Neuron (in vitro differentiated cells): ENCODE measurements around the gene PWP1.
A peak's percentile ranks its signal among the peaks of the same experiment; 100 is the strongest.

ENCODE experiments used
- H2AFZ ChIP-seq: one replicate; pipeline ENCODE4 v1.6.1; 2013; ENCODE audit warnings: low read depth, mild to moderate bottlenecking, inconsistent platforms, low read length, moderate library complexity
- H3K27me3 ChIP-seq: one replicate; pipeline ENCODE4 v1.6.1; 2013; ENCODE audit warnings: low read length; ENCODE audit not compliant: insufficient read depth
- H3K36me3 ChIP-seq: one replicate; pipeline ENCODE4 v1.6.1; 2013; ENCODE audit warnings: low read length; ENCODE audit not compliant: insufficient read depth
- H3K4me1 ChIP-seq: one replicate; pipeline ENCODE4 v1.6.1; 2013; ENCODE audit warnings: low read length; ENCODE audit not compliant: insufficient read depth
- H3K4me3 ChIP-seq: 2 replicates; pipeline ENCODE4 v1.5.1; 2013; ENCODE audit warnings: mild to moderate bottlenecking, low read length, moderate library complexity
- H3K9me3 ChIP-seq: one replicate; pipeline ENCODE4 v1.6.1; 2013; ENCODE audit warnings: low read length

Gene PWP1

DNA sequence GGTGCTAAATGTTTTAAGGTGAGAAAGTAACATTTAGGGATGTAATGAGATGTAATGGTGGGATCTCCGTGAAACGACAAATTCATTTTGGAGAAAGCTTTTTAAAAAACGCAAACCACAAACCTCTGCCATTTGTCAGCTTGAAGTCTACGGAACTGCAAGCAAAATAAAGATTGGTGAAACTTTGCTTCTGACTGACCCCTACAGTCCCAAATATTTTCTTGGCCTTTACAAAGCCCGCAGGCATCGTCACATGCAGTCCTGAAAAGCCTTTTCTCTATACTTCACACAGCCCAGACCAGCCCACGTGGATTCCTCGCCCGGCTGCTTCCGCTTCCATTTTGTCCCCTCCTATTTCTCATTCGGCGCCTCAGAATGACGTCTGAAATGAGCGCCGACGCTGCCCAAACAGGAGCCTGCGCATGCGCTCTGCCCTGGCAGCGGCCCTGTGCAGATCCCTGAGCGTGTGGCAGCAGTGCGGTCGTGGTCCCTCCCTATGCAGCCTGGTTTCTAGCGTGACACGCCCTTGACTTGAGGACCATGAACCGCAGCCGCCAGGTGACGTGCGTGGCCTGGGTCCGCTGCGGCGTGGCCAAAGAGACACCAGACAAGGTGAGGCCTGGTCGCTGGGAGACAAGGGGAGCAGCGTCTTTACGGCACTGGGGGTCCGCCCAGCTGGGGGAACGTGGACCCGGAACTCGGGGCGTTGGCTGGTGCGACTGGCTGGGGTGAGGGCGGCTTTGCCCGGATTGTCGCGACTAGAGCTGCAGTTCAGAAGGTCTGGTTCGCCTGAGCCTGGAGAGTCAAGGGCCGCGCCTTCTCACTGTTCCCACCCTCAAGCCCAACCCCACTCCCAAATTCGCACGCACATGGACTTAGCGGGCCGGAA lies at the start of gene PWP1:
Gene PWP1 (plus strand): TSS at position 440 of the 889 bp plus-strand sequence. CDS start 101 bp downstream, at position 541.
- H2AFZ ChIP-seq = peak within 1 kb of the TSS; percentile 73
- H3K27me3 ChIP-seq = no peaks in the 10 kb centered on the region
- peak within 1 kb of the TSS; percentile 83 for H3K4me3 ChIP-seq
- H3K9me3 ChIP-seq = no peaks in the 10 kb centered on the region
- H3K36me3 ChIP-seq = peaks cover 23% of the 10 kb centered on the region
- H3K4me1 ChIP-seq = peaks cover 11% of the 10 kb centered on the region

DNA sequence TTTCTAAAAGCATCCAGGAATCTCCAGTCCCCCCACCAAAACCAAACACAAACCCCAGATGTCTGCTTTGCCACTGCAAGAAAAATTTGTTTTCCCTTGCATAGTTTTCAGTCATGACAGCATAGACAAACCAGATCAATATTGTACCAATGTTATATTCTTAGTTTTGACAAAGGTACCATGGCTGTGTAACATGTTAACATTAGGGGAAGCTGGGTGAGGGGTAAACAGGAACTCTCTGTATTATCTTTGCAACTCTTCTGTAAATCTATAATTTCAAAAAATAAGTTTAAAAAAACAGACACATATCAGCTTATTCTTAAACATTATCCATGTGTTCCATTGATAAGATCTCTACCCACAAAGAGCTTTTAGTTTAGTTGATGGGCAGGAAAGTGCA lies 44.4 kb upstream of the PWP1 start:
- H3K9me3 ChIP-seq = no peaks in the 10 kb centered on the region
- H3K4me3 ChIP-seq = no peak overlapping the region
- no peaks in the 10 kb centered on the region for H3K27me3 ChIP-seq
- H3K4me1 ChIP-seq = peaks cover 9% of the 10 kb centered on the region
- H3K36me3 ChIP-seq = peaks cover 25% of the 10 kb centered on the region
- no peak overlapping the region for H2AFZ ChIP-seq

DNA sequence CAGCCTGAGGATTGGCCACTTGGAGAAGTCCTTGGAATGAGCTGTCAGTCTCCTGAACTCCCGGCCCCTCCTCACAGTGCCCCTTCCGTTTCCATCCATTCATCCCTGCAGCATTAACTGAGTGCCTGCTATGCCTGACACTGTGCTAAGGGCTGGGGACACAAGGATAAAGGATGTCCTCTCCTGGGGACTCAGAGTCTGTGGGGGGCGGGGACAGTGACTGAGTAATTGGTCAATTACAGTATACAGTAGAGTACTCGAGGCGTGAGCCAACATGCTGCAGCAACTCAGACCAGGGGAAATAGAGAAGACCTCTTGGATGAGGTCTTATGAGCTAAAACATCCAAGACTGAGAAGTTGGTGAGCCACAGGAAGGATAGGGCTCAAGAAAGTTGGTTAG lies 43.4 kb upstream of the PWP1 start:
- Histone ChIP-seq H3K4me1 (peaks cover 15% of the 10 kb centered on the region), H3K36me3 (peaks cover 25% of the 10 kb centered on the region), H2AFZ (no peak overlapping the region), H3K4me3 (no peak overlapping the region), H3K27me3 (no peaks in the 10 kb centered on the region), H3K9me3 (no peaks in the 10 kb centered on the region)

DNA sequence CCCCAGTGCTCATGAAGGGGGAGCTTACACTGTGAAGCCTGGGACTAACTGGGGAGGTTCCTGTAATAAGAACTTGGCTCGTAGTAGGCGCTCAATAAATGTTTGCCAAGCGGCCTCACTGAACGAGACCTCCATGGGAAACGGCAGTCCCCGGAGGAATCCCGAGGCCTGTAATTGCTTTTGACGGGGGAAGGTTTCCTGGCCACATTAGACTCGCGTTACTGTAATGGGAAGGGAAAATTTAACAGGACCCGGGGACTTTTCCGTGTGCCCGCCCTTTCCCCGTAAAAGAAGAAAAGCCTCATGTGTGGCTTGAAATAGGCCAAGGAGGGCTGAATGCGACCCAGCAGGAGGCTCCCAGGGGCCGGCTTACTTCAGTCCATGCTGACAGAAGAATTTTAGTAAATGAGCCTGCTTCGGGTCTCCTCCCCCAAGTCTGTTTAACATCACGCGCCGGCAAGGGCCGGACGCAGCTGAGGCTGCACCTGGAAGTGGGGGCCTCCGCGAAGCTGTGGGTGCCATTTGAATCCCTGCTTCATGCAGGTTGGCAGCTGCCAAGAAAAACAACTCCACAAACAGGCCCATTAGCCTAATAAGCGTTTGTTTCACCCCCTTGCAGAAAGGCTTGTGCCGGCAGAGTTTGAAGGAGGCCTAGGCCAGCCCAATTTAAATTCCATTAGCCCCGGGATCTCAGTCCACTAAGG lies 39.8 kb upstream of the PWP1 start:
- Histone ChIP-seq H3K36me3 (peaks cover 12% of the 10 kb centered on the region), H2AFZ (peak overlapping the region; percentile 29), H3K27me3 (no peaks in the 10 kb centered on the region), H3K4me3 (peak overlapping the region; percentile 3), H3K4me1 (peaks cover 15% of the 10 kb centered on the region), H3K9me3 (no peaks in the 10 kb centered on the region)

DNA sequence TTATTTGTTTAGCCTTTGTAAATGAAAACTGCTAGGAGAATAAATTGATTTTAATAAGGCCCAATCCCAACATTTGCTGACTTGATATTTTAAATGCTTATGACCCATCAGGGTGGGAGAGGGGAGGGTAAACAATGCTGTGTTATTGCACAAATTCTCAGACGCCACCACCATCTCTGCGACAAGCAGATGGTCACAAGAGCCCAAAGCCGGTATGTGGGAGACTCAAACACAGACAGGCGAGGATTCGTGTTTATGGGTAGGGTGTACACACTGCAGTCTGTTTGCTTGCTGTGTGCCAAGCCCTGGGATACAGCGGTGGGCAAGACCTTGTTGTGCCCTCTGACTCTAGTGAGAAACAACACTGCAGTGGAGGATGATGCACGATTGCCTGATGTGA lies 39.2 kb upstream of the PWP1 start:
- Histone ChIP-seq H2AFZ (peak overlapping the region; percentile 29), H3K4me1 (peaks cover 15% of the 10 kb centered on the region), H3K27me3 (no peaks in the 10 kb centered on the region), H3K36me3 (peaks cover 9% of the 10 kb centered on the region), H3K4me3 (no peak overlapping the region), H3K9me3 (no peaks in the 10 kb centered on the region)

DNA sequence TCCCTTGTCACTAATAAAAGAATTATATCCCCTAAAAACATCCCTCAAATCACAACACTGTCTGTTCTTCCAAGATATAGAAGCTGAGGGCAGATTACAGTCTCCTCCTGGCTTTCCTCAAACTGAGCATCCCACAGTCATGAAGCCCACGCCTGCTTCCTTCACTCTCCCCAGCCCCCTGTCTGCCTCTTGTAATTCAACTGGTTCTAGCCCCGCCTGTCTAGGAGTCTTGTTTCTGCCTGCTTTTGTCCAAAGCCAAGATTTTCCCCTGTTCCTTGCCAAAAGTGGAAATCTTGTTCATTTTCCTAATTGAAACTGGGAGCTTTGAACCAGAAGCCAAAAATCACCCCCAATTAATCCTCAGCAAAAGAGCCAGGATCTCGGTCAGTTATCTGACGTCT lies 35.9 kb upstream of the PWP1 start:
- Histone ChIP-seq H3K36me3 (peaks cover 4% of the 10 kb centered on the region), H3K27me3 (no peaks in the 10 kb centered on the region), H3K9me3 (no peaks in the 10 kb centered on the region)

DNA sequence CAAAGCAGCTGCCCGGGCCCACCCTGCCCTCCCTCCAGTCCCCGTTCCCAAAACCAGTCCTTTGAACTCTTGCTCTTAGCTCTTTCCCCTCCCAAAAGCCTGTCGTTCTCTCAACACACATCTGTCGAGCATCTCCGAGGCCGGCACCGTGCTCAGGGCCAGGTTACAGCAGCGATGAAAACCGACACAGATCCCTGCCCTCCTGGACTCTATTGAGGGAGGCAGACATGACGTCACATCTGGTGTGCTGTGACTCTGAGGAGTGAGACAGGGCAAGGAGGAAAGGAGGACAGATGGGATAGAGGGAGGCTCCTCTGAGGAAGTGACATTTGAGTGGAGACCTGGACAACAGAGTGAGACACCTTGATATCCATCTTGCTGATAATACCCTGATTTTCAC lies 34.6 kb upstream of the PWP1 start:
- Histone ChIP-seq H2AFZ (no peak overlapping the region), H3K4me1 (peaks cover 8% of the 10 kb centered on the region), H3K36me3 (peaks cover 4% of the 10 kb centered on the region), H3K27me3 (no peaks in the 10 kb centered on the region), H3K9me3 (no peaks in the 10 kb centered on the region), H3K4me3 (no peak overlapping the region)

More for the DNA sequence above, 35.9 kb upstream of the PWP1 start:
- Histone ChIP-seq H3K4me1 (peaks cover 15% of the 10 kb centered on the region), H3K4me3 (no peak overlapping the region), H2AFZ (no peak overlapping the region)

DNA sequence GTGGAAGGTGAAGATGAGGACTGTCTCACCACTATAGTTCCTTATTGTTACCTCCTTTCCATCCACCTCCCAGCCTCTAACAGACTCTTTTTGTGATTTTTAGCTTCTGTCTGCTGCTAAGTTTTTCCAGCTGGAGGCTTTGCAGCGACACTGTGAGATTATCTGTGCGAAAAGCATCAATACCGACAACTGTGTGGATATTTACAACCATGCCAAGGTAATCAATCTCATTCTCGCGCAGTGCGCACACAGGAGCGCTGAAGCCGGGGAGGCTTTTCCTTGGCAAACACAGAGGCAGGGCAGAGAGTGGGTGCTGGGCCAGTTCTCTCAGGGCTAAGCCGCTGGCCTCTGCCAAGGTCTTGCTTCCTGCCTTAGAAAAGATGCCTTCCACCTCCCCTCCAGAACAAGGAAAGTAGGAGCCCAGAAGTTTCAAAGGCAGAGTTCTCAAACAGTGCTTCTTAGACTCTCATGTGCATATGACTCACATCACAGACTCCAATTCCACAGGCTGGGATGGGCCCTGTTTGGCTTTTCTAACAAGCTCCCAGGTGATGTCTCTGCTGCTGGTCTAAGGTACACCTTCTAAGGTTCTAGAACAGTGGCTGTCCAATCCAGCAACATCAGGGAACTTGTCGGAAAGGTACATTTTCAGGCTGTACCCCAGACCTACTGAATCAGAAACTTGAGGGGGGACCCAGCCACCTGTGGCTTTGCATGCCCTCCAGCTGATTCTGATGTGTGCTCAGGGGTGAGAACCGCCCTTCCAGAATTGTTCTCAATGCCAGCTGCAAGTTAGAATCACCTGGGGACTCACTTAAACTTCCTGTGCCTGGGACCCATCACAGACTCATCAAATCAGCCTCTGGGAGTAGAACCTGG lies 33.8 kb upstream of the PWP1 start:
- H3K4me1 ChIP-seq = no peaks in the 10 kb centered on the region
- no peak overlapping the region for H3K4me3 ChIP-seq
- H3K36me3 ChIP-seq = peaks cover 4% of the 10 kb centered on the region
- H3K9me3 ChIP-seq = no peaks in the 10 kb centered on the region
- no peak overlapping the region for H2AFZ ChIP-seq
- H3K27me3 ChIP-seq = no peaks in the 10 kb centered on the region

DNA sequence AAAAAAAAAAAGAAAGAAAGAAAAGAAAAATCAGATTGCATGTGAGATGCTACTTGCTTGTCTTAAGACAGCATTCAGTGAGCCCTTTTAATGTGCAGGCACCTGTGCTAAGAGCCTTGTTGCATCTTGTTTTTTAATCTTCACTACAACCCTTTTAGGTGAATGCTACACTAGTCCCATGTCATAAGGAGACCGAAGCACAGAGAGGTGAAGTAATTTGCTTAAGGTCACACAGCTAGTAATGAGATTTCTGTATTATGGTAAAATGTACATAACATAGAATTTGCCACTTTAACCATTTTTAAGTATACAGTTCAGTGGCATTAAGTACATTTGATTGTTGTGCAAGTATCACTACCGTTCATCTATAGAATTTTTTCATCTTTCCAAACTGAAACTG lies 32.1 kb upstream of the PWP1 start:
- no peak overlapping the region for H3K4me3 ChIP-seq
- H3K9me3 ChIP-seq = no peaks in the 10 kb centered on the region
- peaks cover 7% of the 10 kb centered on the region for H3K36me3 ChIP-seq
- H3K4me1 ChIP-seq = no peaks in the 10 kb centered on the region
- H3K27me3 ChIP-seq = no peaks in the 10 kb centered on the region
- H2AFZ ChIP-seq = no peak overlapping the region

DNA sequence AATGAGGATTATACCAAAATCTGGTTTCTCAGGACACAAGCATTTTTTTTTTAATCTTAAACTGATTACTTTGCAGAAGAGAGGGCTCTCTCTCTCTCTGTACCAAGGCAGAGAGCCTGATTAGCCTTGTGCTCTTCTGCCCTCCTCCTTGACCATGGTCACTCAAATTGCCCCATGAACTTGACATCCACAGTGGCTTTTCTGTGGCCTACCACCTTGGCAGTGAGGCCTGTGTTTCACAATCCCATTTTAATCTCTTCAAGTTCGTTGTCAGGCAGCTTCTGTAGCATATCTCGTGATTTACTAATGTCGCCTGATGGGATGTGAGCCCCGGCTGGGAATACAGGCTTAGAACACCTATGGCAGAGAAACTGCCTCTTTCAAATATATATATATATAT lies 30.7 kb upstream of the PWP1 start:
- Histone ChIP-seq H3K4me1 (no peaks in the 10 kb centered on the region), H3K36me3 (peaks cover 11% of the 10 kb centered on the region), H3K4me3 (no peak overlapping the region), H2AFZ (no peak overlapping the region), H3K27me3 (no peaks in the 10 kb centered on the region), H3K9me3 (no peaks in the 10 kb centered on the region)

DNA sequence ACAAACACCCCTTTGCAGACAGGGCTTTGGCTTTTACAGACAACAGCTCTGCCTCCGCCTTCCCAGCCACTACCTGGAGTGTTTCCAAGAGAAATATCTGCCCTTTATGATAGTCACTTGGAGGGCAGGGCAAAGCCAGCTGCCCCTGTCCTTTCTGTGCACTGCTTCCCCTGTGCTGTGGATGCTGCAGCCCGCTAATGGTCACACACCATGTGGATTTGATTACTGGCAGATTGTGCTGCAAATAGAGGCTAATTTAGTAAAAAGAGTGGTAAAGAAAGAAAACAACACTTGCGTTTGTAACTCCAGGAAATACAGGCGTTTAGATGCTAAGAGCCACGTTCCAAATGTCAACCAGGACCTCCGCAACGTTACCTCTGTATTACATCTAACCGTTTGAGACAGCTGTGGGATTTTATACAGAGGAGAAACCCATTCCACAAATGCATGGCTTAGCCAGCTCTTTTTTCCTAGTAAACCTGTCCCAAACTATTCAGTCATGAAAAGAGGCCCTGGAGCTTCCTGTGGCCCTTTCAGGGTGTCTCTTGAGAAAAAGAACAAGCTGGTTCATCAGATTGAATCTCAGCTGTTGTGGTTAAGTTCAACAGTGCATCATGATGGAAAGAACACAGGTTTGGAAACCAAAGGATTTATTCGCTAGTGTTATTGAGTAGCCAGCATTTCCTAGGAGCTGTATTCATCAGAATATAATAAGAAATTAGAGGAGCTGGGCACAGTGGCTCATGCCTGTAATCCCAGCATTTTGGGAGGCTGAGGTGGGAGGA lies 30.1 kb upstream of the PWP1 start:
- Histone ChIP-seq H3K27me3 (no peaks in the 10 kb centered on the region), H3K4me3 (no peak overlapping the region), H3K4me1 (no peaks in the 10 kb centered on the region), H2AFZ (no peak overlapping the region), H3K9me3 (no peaks in the 10 kb centered on the region), H3K36me3 (peaks cover 11% of the 10 kb centered on the region)

DNA sequence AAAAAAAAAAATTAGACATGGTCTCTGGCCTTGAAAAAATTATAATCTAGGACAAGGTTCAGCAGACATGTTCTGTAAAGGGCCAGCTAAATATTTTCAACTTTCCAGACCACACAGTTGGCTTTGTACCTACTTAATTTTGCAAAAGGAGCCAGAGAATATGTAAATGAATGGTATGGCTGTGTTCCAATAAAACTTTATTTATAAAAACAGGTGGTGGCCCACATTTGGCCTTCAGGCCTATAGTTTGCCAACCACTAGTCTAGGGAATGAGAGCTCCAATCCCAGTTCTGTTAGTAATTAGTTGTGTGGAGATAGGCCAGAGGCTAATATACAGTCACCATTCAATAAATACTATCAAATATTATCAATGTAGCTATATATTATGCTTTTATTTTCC lies 29.3 kb upstream of the PWP1 start:
- H3K9me3 ChIP-seq = no peaks in the 10 kb centered on the region
- no peak overlapping the region for H3K4me3 ChIP-seq
- H3K4me1 ChIP-seq = no peaks in the 10 kb centered on the region
- H2AFZ ChIP-seq = no peak overlapping the region
- H3K27me3 ChIP-seq = no peaks in the 10 kb centered on the region
- peaks cover 11% of the 10 kb centered on the region for H3K36me3 ChIP-seq
